ENCODE data around the gene DDX55.
A peak's percentile ranks its signal among the peaks of the same experiment; 100 is the strongest.
"Not testable (repeated sequence)": the region's sequence is repeated elsewhere in the genome, so short reads cannot be mapped to it uniquely, and the experiment has no call there.

Gene DDX55

DNA sequence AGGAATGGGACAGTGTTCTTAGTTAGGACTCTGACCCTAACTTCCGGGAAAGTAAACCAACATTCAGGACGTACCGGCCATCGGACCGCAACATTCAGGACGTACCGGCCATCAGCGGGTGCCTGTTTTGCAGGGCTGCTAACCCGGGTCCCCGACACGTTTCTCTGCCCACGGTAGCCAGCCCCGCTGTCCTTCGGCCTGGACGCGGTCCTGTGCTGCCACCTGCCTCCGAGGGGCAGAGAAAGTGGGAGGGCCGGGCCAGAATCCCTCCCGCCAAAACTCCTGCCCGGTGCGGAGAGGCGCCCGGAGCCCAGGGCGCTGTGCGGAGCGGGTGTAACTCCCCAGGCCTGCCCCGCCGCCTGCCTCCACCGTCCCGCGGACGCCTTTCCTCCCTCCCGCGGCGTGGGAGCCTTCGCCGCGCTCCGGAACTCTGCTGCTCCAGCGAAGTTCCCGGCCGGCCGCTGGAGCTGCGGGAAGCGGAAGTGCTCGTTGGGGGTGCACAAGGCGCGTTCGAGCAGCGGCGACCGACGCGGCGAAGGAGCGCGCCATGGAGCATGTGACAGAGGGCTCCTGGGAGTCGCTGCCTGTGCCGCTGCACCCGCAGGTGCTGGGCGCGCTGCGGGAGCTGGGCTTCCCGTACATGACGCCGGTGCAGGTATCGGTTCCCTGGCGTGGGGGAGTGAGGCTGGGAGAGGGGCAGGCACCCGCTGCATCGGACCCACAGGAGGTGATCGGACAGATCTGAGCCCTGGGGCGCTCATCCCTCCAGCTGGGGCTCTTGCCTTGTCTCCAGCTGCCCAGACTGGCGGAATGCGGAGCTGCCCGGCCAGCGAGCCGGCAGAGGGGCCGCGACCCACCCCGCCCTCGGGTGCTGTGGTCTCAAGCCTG lies at the start of gene DDX55:
TSS of gene DDX55 (plus strand) at position 498 of the 888 bp plus-strand sequence. CDS start at position 548, 50 bp downstream.
- peak; percentile 83 for DNase-seq

GRCh38 chr12:123554136-123554535 lies 47.8 kb upstream of the DDX55 start:
- DNase-seq, result not testable (repeated sequence)

- not testable (repeated sequence) for DNase-seq
Measured at GRCh38 chr12:123554843-123555242, 47.1 kb upstream of the DDX55 start.

DNA sequence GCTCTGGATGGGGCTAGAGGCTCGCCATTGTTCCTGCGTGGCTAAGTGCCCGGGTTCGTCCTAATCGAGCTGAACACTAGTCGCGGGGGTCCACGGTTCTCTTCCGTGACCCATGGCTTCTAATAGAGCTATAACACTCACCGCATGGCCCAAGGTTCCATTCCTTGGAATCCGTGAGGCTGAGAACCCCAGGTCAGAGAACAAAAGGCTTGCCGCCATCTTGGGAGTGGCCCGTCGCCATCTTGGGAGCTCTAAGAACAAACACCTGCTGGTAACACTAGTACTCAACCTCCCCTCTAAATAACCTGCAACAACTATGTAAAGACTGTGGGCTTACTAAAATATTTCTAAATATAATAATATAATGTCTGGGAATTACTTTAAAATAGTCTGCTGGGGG lies 43.4 kb upstream of the DDX55 start:
- not testable (repeated sequence) for DNase-seq

- no peak for DNase-seq
Measured at GRCh38 chr12:123559468-123559867, 42.4 kb upstream of the DDX55 start.

GRCh38 chr12:123571343-123571813 lies 30.5 kb upstream of the DDX55 start:
- DNase-seq, result no peak

DNA sequence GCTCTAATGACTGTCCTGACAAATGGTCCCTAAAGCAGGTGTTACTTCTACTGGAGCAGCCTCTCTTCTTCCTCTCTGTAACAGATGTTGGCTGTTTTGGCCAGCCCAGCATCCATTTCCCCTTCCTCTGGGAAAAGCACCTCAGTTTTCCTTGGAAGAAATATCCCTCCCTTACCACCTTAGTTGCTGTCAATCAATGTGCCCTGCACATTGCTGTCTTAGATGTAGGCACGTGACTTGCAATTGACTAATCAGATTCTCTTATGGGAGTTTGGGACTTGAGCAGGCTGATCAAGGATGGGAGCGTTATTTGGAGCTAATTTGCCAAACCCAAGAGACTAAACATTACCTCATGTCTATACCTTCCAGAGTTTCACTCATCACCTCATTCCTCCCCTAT lies 29.5 kb upstream of the DDX55 start:
- DNase-seq, result no peak

GRCh38 chr12:123573870-123574269 lies 28.0 kb upstream of the DDX55 start:
- DNase-seq, result no peak

DNA sequence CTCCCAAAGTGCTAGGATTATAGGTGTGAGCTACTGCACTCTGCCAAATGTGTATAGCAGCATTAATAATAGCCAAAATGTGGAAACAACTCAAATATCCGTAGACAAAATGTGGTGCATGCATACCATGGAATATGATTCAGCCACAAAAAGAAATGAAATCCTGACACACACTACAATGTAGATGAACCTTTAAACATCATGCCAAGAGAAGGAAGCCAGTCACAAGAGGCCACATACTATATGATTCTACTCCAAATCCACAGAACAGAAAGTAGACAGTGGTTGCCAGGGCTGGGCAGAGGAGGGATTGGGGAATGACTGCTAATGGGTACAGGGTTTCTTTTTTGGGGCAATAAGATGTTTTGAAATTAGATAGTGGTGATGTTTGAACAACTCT lies 25.3 kb upstream of the DDX55 start:
- no peak for DNase-seq

- DNase-seq, result no peak
Measured at GRCh38 chr12:123578243-123578642, 23.7 kb upstream of the DDX55 start.

GRCh38 chr12:123578829-123579228 lies 23.1 kb upstream of the DDX55 start:
- not testable (repeated sequence) for DNase-seq

DNA sequence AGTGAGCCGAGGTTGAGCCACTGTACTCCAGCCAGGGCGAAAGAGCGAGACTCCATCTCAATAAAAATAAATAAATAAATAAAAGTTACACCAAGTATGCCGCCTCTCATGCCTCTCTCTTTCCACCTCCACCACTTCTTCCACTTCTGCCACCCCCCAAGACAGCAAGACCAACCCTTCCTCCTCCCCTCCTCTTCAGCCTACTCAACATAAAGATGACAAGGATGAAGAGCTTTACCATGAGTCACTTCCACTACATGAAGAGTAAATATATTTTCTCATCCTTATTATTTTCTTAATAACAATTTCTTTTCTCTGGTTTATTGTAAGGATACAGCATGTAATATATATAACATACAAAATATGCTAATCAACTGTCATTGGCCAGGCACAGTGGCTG lies 21.1 kb upstream of the DDX55 start:
- DNase-seq, result no peak

DNA sequence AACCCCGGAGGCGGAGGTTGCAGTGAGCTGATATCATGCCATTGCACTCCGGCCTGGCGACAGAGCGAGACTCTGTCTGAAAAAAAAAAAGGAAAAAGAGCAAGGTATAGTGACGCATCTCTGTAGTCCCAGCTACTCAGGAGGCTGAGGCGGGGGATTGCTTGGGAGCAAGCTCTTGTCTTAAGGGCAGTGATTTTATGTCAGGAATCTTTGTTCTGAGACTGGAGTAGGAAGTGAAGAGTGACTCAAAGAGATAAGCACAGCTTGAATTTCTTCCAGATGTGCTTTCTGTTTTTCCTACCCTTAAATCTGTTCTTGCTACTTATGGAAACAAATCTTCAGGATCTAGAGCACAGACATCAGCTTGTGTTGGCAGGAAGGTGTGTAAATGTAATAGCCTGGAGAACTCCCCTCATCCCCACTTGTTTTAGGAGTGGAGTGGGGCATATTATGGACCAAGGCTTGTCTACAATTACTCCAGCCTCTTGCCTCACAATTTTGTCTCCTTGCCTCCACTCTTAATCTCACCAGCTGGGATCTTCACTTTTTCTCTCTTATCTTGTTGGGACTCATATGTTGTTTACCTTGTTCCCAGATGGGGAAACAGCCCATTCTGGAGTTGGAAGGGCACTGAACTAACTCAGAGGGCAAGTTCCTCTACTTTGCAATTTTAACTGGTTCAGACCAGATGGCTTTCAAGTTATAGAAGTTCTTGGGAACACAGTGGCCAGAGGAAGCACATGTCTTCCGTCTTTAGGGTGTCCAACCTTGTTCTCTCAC lies 10.0 kb upstream of the DDX55 start:
- no peak for DNase-seq

DNA sequence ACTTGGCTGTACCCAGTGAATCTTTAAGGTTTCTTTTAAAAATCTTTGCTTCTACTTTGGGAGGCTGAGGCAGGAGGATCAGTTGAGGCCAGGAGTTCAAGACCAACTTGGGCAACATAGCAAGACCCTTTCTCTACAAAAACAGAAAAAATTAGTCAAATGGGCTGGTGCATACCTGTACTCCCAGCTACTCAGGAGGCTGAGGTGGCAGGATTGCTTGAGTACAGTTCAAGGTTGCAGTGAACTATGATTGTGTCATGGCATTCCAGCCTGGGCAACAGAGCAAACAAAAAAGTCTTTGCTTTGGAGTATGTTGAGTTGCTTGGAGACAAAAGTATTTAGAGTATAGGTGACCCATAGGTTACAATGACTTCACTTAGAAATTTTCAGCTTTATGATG lies 6.2 kb upstream of the DDX55 start:
- DNase-seq, result no peak

- no peak for DNase-seq
Measured at GRCh38 chr12:123597100-123597499, 4.8 kb upstream of the DDX55 start.

DNA sequence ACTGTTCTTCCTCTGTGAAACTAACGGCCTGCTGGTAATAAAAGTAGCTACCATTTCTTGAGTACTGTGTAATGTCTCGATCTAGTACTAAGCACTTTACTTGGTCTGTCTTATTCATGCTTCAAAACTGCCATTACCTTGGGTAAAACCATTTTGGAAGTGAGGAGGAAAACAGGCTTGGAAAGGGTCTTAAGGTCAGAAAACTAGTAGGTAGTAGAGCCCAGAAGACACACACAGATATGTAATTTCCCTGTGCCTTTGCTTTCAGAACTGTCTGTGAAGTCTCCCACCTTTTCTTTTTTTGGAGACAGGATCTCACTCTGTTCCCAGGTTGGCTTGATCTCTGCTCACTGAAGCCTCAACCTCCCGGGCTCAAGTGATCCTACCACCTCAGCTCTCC lies 3.4 kb upstream of the DDX55 start:
- DNase-seq, result no peak

DNA sequence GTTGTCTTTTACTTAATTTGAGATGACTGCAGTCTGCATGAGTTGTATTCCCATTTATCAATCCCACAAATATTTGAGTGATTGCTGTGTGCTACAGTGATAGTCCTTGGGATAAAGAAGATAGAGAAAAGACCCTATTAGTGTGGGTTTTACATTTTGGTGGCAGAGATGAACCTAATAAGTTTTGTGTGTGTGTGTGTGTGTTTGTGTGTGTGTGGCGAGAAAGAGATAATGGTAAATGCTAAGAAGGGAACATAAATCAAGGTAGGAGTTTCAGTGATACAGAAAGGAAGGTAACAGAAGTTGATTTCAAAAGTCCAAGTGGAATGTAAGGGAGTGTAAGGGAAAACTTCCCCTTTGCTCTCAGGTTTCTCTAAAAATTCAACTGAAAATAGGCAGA lies 2.6 kb upstream of the DDX55 start:
- DNase-seq, result no peak

- no peak for DNase-seq
Measured at GRCh38 chr12:123599721-123600120, 2.2 kb upstream of the DDX55 start.

- DNase-seq, result no peak
Measured at GRCh38 chr12:123602651-123603195, 824 bp downstream of the DDX55 start.

GRCh38 chr12:123603495-123603894 lies 1.6 kb downstream of the DDX55 start:
- not testable (repeated sequence) for DNase-seq

GRCh38 chr12:123607756-123608155 lies 5.9 kb downstream of the DDX55 start:
- no peak for DNase-seq

GRCh38 chr12:123608182-123608581 lies 6.3 kb downstream of the DDX55 start:
- no peak for DNase-seq

DNA sequence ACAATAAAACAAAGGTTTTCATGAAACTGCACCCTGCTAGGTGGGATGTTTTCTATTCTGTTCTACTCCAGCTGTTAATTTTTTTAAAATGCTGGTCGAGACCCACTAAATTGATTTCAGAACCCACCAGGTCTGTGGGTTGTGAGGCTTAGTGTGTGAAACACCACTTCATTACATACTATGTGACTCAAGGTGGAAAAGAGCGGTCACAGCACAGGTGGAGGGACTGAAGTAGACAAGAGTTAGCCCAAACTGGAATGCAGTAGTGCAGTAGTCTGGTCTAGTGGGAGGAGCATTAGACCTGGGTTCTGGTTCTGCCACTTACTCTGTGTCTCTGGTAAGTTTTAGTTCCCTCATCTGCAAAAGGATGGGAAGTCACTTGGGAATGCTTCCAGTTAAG lies 12.2 kb downstream of the DDX55 start:
- DNase-seq, result no peak

DNA sequence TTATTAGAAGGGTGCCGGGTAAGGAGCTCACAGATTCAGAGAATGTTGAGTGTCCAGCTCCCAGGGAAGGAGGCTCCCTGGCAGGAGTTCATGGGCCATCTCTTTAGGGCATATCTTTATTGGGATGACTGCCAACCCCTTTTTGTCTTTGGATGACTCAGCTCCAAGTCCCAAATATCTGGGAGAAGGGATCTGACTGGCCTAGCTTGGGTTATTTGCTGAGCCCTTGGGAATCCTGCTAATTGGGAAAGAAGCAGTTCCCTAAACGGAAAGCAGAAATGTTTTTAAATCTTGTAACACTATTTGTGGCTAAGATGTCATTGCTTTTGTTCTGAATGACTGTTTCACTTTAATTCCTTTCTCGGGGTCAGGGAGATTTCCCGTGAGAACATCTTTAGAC lies 12.6 kb downstream of the DDX55 start:
- no peak for DNase-seq

Measured in activated CD8-positive, alpha-beta memory T cell treated with anti-CD3 and anti-CD28 coated beads, Interleukin-2, amount 50 U/mL, for 4 hours (primary cell).